Tibial nerve (tissue), 4 donors: ENCODE data around the gene TTC27. TPM values are rescaled to one million over a fixed set of nuclear protein-coding genes. Genes with fewer than 3 reads are reported as not detected.

Experiments used
- DNase-seq, 2 donors: peaks; one replicate each; pipeline ENCODE4 v3.0.0-alpha.2; 2019; ENCODE audit warnings: low spot score in 2 of 2
- H3K27ac ChIP-seq, 4 donors: fragments of 200-600 bp; sonication (generic) in 3 of 4; one replicate each; pipeline ENCODE4 v1.5.1; 2017 to 2019; ENCODE audit warnings: mild to moderate bottlenecking in 1 of 4
- H3K27me3 ChIP-seq, 2 donors: fragments of 200-600 bp; sonication (generic) in 1 of 2; one replicate each; pipeline versions ENCODE4 v1.5.1 to v1.6.0; 2017 to 2019
- H3K36me3 ChIP-seq, 3 donors: fragments of 200-600 bp; sonication (generic); one replicate each; pipeline ENCODE4 v1.5.1; 2018 to 2019
- H3K4me1 ChIP-seq, 4 donors: fragments of 200-600 bp; sonication (generic) in 3 of 4; one replicate each; pipeline ENCODE4 v1.5.1; 2017 to 2019
- H3K4me3 ChIP-seq, 4 donors: fragments of 200-600 bp; sonication (generic) in 3 of 4; one replicate each; pipeline ENCODE4 v1.5.1; 2017 to 2019; ENCODE audit warnings: mild to moderate bottlenecking in 1 of 4, moderate library complexity in 1 of 4
- H3K9me3 ChIP-seq, 4 donors: fragments of 200-600 bp; sonication (generic) in 3 of 4; one replicate each; pipeline ENCODE4 v1.5.1; 2017 to 2019
- EP300 ChIP-seq, 2 donors: sonication (generic); formaldehyde crosslinking; IDR thresholded peaks; one replicate each; pipeline ENCODE4 v1.6.1; 2017; ENCODE audit warnings: antibody characterized with exemption in 2 of 2, mild to moderate bottlenecking in 1 of 2
- POLR2A ChIP-seq, 2 donors: fragments of 450-650 bp; IDR thresholded peaks; one replicate each; pipeline ENCODE4 v1.6.1; 2017; ENCODE audit warnings: antibody characterized with exemption in 2 of 2, mild to moderate bottlenecking in 2 of 2, moderate library complexity in 2 of 2
- WGBS, 2 donors: methylation state at CpG; one replicate each; pipeline ENCODE4 v1.1.5; 2018; 5-methylcytosine and 5-hydroxymethylcytosine counted together
- total RNA-seq, 4 donors: library from RNA; depleted of rRNA; stranded (reverse); fragments of >200 nt; gene quantifications; one replicate each; pipeline ENCODE4 v1.1.0, GENCODE V29; 2016
- TF ChIP-seq, protein P1 (sequence below), 5 experiments: fragments of 200-600 bp in 3 of 5; fragments of 450-650 bp in 2 of 5; sonication (generic) in 3 of 5; IDR thresholded peaks; one replicate each; pipeline ENCODE4 v1.5.1; 2016 to 2019; ENCODE audit warnings: antibody characterized with exemption in 5 of 5, mild to moderate bottlenecking in 3 of 5, moderate library complexity in 2 of 5

Gene TTC27
- total RNA-seq, 4 donors from 2014 or later: 22.5 to 25.8 (median 24.3) TPM

DNA sequence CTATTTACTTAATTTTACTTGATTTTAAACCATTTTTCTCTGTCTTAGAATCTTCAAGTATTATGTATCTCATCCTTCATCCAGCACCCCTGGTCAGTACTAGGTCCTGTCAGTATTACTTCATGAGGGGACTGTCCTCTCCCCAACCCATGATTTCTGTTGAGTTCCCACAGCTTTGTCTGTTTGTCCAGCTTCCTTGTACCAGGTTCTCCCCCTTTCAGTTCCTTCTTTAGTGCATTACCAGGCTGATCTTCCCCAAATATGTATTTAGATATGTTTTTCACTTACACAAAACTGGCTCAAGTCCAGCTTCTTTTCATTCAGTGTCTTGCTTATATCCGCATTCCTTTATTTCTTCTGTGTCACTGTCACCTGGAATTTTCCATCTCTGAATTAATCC is 13.8 kb upstream of the TTC27 start:
- H3K4me3 ChIP-seq: no peak overlapping the region
- H3K4me1 ChIP-seq: no peaks in the 10 kb centered on the region
- peaks cover 0 to 91% (median 8%) of the 10 kb centered on the region in 3 donors for H3K36me3 ChIP-seq
- H3K27ac ChIP-seq: no peak overlapping the region
- WGBS, 2 donors: 86 to 94% methylated on average over 1 of the region's 1 CpG
- no peak for TF ChIP-seq POLR2A (IDR thresholded peaks at IDR 0.05)
- TF ChIP-seq, protein P1, sequence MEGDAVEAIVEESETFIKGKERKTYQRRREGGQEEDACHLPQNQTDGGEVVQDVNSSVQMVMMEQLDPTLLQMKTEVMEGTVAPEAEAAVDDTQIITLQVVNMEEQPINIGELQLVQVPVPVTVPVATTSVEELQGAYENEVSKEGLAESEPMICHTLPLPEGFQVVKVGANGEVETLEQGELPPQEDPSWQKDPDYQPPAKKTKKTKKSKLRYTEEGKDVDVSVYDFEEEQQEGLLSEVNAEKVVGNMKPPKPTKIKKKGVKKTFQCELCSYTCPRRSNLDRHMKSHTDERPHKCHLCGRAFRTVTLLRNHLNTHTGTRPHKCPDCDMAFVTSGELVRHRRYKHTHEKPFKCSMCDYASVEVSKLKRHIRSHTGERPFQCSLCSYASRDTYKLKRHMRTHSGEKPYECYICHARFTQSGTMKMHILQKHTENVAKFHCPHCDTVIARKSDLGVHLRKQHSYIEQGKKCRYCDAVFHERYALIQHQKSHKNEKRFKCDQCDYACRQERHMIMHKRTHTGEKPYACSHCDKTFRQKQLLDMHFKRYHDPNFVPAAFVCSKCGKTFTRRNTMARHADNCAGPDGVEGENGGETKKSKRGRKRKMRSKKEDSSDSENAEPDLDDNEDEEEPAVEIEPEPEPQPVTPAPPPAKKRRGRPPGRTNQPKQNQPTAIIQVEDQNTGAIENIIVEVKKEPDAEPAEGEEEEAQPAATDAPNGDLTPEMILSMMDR (IDR thresholded peaks at IDR 0.05): no peak
- DNase-seq: no peak
- no peaks in the 10 kb centered on the region for H3K27me3 ChIP-seq
- H3K9me3 ChIP-seq: no peaks in the 10 kb centered on the region

DNA sequence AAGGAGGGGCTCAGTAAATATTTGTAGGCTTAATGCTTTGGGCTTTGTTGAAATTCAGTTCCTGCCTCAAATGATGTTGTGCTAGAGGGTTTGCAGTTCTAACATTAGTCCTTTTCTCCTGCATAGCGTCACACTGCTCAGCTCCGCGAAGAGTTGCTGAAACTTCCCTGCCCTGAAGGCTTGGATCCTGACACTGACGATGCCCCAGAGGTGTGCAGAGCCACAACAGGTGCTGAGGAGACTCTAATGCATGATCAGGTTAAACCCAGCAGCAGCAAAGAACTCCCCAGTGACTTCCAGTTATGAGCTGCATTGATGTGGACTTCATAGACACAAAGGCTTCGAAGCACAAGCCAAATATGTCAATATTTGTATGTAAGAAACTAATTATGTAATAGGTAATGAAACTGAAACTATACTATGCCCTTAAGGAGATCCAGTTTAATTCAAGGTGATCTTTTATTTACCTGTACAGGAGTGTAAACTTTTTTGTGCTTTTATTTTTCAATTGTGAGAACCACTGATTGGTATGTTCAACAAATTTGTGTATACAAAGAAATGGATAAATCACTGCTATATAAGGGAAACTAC is 10.2 kb upstream of the TTC27 start:
- Histone ChIP-seq H3K36me3 (peaks cover 0 to 76% (median 8%) of the 10 kb centered on the region in 3 donors), H3K27ac (no peak overlapping the region), H3K9me3 (no peaks in the 10 kb centered on the region), H3K4me1 (peaks cover 0 to 7% (median 0%) of the 10 kb centered on the region in 4 donors), H3K4me3 (no peak overlapping the region), H3K27me3 (no peaks in the 10 kb centered on the region)
- DNase-seq: no peak
- no peak for TF ChIP-seq POLR2A (IDR thresholded peaks at IDR 0.05)
- TF ChIP-seq, protein P1 (IDR thresholded peaks at IDR 0.05): no peak
- TF ChIP-seq EP300 (IDR thresholded peaks at IDR 0.05): no peak
- WGBS, 2 donors: 92 to 94% methylated on average over 5 of the region's 5 CpGs

DNA sequence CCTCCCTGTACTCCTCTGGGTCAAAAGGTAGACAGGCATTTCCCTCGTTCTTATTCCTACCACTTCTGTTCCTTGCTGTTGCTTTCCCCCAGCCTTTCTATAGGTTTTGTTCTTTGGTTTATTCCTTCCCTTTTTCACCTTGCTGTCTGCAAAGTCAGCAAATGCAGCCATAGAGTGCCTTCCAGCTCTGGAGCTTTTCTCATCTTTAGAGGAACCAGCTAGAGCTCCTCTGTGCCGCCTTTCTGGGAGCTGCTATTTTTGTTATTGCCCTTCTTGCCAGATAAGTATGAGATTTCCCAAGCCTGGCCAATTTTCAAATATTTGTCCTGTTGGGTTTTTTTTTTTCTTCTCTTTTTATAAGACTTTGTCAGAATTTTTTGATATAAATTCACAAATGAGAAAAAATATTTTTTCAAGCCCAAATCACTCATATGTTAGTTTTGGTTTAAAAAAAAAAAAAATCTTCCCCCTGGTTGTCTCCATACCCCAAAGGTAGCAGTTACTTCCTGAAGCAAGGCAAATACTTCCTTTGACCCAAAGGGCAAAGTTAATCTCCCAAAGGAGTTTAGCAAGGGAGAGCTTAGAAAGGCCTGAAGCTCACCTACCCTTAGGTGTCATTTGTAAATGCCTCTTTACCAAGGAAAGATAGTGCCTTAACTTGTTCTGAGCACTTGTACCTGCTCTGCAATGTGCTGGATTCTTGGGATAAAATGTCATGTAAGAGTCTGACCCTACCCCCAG is 5.1 kb upstream of the TTC27 start:
- Histone ChIP-seq H3K36me3 (peaks cover 0 to 36% (median 2%) of the 10 kb centered on the region in 3 donors), H3K4me1 (peaks cover 0 to 20% (median 2%) of the 10 kb centered on the region in 4 donors), H3K9me3 (no peaks in the 10 kb centered on the region), H3K4me3 (no peak overlapping the region), H3K27ac (peak overlapping the region in 1 of 4 donors; percentile 51), H3K27me3 (no peaks in the 10 kb centered on the region)
- WGBS, 2 donors: 35 to 55% methylated on average over 2 of the region's 2 CpGs
- DNase-seq: peak in 1 of 2 donors; percentile 26
- TF ChIP-seq POLR2A (IDR thresholded peaks at IDR 0.05) (no peak), EP300 (IDR thresholded peaks at IDR 0.05) (peak in 1 of 2 donors; percentile 21)
- TF ChIP-seq, protein P1 (IDR thresholded peaks at IDR 0.05): no peak

DNA sequence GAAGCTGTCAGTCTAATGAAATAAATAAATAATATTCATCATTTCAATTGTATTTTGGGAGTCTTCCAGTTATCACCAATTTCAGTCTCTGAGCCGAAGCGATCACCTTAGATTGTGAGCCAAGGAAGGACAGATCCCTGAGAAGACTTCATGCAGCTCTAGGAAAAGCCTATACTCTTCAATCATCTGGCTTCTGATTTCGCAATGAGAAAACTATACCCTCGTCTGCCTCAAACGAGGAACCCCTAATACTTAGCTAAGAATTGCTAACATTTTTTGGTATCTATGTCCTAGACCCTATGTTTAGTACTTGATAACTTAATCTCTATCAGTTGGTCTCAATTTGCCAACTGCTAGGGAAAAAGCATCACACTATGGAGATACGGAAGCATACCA is 4.5 kb upstream of the TTC27 start:
- 89 to 92% methylated on average over 6 of the region's 6 CpGs for WGBS, 2 donors
- H3K27ac ChIP-seq: no peak overlapping the region
- no peak for DNase-seq

More for the DNA sequence above, 4.5 kb upstream of the TTC27 start:
- Histone ChIP-seq H3K4me3 (no peak overlapping the region), H3K4me1 (peaks cover 0 to 21% (median 2%) of the 10 kb centered on the region in 4 donors), H3K36me3 (peaks cover 0 to 34% (median 0%) of the 10 kb centered on the region in 3 donors), H3K27me3 (no peaks in the 10 kb centered on the region), H3K9me3 (no peaks in the 10 kb centered on the region)
- TF ChIP-seq POLR2A (IDR thresholded peaks at IDR 0.05) (no peak), EP300 (IDR thresholded peaks at IDR 0.05) (no peak)
- TF ChIP-seq, protein P1 (IDR thresholded peaks at IDR 0.05): no peak
